Activated T-cell treated with anti-CD3 and anti-CD28 coated beads for 1 hour (primary cell): Measurements from ENCODE around the gene MAP1B.
"Not testable (repeated sequence)": the region's sequence is repeated elsewhere in the genome, so short reads cannot be mapped to it uniquely, and the experiment has no call there.

Source experiments
- DNase-seq: peaks from one replicate; pipeline ENCODE4 v3.0.0-alpha.2; 2020; ENCODE audit warnings: low read depth

Gene MAP1B

DNA sequence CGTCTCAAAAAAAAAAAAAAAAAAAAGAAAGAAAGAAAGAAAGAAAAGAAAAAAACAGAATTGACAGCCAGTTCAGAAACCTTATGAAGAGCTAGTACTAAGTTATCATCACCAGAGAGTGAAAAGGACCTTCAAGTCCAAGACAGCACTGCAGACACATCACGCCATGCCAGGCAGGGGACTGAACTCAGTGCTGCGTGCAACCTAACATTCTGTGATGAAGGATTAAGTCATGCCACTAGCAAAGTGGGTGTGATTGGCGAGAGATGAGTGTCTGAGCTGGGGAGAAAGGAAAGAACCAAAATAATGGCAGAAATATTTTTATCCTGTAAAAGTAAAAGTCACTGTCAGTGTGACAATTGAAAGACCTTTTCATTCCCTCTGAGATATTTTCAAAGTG lies 54.7 kb downstream of the MAP1B start:
- DNase-seq, result no peak

- DNase-seq, result no peak
Measured at GRCh38 chr5:72163349-72163983, 56.2 kb downstream of the MAP1B start.

- DNase-seq, result no peak
Measured at GRCh38 chr5:72166070-72166979, 59.0 kb downstream of the MAP1B start.

- no peak for DNase-seq
Measured at GRCh38 chr5:72167257-72167656, 60.0 kb downstream of the MAP1B start.

DNA sequence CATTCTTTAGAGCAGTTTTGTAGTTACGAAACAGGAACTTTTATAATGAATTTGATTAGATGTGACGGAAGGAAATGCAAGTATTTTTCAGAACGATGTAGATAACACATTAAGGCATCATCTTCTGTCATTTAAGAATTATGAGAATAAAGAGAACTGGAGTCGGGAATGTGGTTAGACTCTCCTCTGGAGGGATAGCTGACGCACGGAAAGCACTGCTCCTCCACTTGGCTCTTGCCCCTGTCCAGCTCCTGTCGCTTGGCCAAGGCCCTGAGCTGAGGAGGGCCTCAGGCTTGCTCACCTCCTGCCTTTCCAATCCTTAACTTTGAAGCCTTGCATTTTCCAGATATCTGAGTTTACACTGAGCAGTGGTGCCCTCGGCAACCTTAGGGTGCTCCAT lies 60.5 kb downstream of the MAP1B start:
- DNase-seq, result no peak

DNA sequence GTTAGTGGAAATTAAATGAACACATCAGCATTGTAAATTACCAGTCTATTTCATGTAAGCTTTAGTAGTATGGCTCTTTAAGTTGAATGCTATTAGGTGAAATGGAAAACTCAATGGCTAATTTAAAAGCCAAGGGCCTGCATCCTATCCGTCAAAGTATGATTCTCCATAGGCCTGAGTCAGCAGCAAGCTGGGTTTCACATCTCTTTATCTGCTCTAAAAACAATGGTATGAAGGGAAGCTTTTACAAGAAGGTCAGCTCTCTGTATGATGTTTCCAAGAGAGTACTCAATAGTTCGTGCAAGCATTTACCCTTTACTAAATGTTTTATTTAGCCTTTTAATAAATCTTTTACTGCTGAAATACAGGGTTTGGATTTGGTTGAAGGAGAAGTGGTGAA lies 62.8 kb downstream of the MAP1B start:
- DNase-seq, result no peak

- not testable (repeated sequence) for DNase-seq
Measured at GRCh38 chr5:72171181-72171580, 63.9 kb downstream of the MAP1B start.

- no peak for DNase-seq
Measured at GRCh38 chr5:72171667-72172066, 64.4 kb downstream of the MAP1B start.

- no peak for DNase-seq
Measured at GRCh38 chr5:72172786-72173185, 65.5 kb downstream of the MAP1B start.

DNA sequence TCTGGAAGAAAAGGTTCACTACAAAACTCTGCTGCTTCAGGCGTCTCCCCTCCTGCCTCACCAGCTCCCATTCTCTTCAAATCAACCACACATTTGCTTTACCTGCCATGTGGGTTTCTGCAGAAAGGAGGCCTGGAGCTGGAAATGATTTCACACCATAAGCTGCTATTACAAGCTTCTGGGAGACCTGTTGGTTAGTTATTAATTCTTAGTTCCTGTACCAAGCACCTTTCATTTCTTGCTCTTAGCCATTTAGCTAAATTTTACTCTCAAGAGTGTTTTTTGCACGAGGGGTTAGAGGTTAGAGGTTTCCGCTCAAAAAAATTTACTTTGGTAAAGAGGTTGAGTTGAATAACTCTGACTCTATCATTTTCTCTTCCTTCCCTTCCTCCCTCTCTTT lies 70.3 kb downstream of the MAP1B start:
- DNase-seq, result no peak

- DNase-seq, result no peak
Measured at GRCh38 chr5:72179028-72179815, 71.9 kb downstream of the MAP1B start.

DNA sequence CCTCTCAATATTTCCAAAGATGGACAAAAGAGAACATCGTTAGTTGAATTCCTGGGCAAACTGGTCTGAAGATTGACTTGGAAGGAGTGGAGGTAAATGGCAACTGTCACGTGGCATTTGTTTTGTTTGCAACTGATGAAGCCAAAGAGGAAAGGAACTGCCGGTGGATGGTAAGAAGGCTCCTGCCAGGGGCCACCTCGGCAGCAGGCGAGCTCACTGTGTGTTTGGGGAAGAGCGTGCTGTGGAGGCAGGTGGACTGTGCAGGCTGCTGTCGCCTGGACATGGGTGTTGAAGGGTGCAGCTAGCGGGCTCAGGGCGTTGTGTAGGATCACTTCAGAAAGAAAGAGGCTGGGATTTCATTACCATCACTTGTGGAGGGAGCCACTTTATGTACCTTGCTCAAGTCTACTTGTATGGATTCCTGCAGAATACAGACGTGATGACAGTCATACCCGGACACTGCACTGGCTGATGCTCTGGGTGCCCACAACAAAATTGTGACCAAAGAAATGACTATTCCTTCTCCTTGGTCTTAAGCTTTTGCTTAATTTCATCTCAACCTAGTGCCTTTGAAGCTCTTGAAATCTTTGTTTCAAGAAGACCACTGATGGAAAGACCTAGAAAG lies 72.7 kb downstream of the MAP1B start:
- no peak for DNase-seq

DNA sequence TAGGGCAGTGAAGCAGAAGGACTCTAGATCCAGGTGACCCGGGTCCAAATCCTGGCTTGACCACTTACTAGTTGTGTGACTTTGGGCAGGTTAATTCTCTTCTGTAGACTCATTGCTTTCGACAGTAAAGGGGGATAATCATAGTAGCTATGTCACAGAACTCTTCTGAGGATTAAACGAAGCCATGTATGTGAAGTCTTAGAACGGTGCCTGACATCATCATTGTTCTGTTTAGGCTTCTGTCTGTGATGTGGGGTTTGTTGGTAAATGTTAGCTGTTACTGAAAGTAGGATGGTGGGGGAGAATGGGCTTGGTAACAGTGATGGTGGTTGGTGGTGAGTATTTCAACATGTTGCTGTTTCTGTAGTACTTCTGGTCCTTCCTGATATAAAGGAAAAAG lies 73.7 kb downstream of the MAP1B start:
- DNase-seq, result no peak

DNA sequence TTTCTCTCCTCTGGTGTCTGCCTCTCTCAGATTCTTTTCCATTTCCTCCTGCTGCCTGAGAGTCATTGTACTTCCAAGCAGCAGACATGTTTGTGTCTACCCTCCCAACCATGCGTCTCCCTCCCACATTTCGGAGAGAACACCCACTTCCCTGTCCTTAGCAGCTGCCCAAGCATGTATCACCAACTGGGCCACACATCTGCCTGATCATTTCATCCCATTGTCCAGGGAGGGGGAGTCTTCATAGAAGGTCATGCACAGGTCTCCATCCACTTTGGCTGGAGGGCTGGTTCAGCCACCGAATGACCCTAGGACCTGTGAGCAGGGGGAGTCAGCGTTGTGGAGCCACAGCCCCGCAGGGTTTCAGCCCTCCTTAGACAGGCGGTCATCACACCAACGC lies 75.4 kb downstream of the MAP1B start:
- no peak for DNase-seq

DNA sequence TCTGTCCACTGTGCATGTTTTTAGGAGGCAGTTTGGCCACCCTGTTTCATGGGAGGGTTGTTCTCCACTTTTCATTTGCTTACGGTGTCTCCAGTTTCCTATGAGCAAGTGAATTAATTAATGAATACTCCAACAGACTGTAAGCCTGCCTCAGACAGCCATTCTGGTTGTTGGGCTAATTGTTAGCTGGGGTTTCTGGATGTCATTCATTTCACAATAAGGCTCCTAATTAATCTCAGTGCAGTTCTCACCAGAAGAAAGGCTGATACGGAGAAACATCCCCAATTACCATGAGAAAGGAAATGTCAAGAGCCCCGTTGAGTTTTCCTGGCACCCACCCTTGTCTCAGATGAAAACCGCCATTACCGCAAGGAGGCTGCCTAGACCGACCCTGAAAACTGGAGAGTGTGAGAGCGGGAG lies 75.8 kb downstream of the MAP1B start:
- DNase-seq, result no peak

GRCh38 chr5:72184408-72184807 lies 77.1 kb downstream of the MAP1B start:
- DNase-seq, result no peak

- DNase-seq, result no peak
Measured at GRCh38 chr5:72185496-72186329, 78.4 kb downstream of the MAP1B start.

DNA sequence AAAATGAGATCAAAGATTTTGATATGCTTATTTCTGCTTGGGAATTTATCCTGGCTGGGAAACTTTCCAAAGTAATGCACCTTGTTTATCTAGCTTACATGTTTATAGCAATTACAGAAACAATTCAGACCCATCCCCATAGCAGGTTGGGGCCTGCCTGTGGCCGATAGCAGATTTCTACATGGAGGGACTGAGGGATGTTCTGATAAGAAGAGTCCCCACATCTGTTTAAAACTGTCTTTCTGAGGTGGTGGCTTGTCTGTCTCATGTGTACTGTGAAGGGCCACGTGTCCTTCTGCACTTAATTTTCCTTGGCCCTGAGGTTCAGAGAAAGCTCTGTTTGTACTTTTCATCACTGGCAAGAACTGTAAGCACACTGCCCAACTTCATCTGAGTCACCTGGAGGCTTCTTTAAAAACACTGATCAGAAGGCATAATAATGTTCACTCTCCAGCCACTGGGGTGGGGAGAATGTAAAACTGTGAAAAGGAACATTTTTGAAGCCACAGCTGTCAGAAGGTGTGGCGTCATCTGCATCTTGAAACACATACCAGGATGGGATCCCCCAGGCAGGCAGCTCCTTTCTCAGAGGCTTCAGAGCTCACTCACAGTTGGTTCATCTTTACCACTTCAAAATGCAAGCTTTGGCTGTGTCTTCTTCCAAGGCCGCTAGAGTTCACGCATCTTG lies 80.3 kb downstream of the MAP1B start:
- DNase-seq, result no peak

GRCh38 chr5:72188166-72188565 lies 80.9 kb downstream of the MAP1B start:
- DNase-seq, result no peak

- DNase-seq, result no peak
Measured at GRCh38 chr5:72189146-72189545, 81.9 kb downstream of the MAP1B start.

DNA sequence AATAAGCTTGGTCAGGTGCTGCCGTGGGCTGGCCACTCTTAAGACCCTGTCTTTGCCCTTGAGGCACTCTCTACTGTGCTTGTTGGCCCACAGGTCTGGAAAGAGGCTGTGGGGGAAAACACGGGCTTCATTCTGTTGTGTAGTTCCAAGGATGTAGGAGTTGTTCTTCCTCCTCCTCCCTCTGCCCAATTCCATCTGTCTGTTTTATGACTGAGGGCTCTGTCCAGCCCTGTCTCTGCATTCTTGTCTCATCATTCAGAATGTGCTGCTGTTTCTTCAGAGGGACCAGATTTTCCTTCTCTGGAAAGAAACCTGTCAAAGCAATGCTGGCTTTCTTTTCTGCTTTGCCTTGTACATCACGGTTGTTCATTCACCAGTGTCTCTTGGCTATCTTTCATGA lies 84.1 kb downstream of the MAP1B start:
- DNase-seq, result no peak
